ENCODE measurements around the gene C6orf15.

DNA sequence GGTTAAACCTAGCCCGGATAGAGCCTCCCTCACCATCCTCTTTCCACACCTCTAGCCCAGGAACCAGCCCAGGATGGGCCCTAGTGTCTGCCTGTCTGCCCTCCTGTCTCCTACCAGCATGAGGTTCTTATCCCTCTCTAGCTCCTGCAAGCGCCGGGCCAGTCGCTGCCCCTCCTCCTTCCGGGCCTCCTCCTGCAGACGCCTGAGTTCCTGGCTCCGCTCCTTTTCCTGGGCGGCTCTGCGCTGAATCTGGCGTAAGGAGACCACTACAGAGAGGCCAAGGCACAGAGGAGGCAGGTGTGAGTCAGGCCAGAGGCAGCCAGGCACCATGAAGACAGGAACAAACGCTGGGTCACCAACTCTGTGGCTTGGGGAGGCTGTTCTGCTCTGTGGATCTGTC, 30.8 kb upstream of the C6orf15 start:
- TF ChIP-seq, protein P1, sequence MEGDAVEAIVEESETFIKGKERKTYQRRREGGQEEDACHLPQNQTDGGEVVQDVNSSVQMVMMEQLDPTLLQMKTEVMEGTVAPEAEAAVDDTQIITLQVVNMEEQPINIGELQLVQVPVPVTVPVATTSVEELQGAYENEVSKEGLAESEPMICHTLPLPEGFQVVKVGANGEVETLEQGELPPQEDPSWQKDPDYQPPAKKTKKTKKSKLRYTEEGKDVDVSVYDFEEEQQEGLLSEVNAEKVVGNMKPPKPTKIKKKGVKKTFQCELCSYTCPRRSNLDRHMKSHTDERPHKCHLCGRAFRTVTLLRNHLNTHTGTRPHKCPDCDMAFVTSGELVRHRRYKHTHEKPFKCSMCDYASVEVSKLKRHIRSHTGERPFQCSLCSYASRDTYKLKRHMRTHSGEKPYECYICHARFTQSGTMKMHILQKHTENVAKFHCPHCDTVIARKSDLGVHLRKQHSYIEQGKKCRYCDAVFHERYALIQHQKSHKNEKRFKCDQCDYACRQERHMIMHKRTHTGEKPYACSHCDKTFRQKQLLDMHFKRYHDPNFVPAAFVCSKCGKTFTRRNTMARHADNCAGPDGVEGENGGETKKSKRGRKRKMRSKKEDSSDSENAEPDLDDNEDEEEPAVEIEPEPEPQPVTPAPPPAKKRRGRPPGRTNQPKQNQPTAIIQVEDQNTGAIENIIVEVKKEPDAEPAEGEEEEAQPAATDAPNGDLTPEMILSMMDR (IDR thresholded peaks at IDR 0.05) = no peak
- no peak for TF ChIP-seq TCF7L2 (IDR thresholded peaks at IDR 0.05; ENCODE audit: low read depth, low read length)
- TF ChIP-seq, protein P2, sequence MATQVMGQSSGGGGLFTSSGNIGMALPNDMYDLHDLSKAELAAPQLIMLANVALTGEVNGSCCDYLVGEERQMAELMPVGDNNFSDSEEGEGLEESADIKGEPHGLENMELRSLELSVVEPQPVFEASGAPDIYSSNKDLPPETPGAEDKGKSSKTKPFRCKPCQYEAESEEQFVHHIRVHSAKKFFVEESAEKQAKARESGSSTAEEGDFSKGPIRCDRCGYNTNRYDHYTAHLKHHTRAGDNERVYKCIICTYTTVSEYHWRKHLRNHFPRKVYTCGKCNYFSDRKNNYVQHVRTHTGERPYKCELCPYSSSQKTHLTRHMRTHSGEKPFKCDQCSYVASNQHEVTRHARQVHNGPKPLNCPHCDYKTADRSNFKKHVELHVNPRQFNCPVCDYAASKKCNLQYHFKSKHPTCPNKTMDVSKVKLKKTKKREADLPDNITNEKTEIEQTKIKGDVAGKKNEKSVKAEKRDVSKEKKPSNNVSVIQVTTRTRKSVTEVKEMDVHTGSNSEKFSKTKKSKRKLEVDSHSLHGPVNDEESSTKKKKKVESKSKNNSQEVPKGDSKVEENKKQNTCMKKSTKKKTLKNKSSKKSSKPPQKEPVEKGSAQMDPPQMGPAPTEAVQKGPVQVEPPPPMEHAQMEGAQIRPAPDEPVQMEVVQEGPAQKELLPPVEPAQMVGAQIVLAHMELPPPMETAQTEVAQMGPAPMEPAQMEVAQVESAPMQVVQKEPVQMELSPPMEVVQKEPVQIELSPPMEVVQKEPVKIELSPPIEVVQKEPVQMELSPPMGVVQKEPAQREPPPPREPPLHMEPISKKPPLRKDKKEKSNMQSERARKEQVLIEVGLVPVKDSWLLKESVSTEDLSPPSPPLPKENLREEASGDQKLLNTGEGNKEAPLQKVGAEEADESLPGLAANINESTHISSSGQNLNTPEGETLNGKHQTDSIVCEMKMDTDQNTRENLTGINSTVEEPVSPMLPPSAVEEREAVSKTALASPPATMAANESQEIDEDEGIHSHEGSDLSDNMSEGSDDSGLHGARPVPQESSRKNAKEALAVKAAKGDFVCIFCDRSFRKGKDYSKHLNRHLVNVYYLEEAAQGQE (IDR thresholded peaks at IDR 0.05; ENCODE audit: insufficient read depth in 1 of 2, low read depth in 2 of 2, low read length in 1 of 2) = no peak
